A549 (cell line): ENCODE results near the gene ASPSCR1.

Experiments used
- BHLHE40 ChIP-seq: IDR thresholded peaks from 2 replicates; pipeline ENCODE4 v1.6.1; 2012; ENCODE audit warnings: low read depth, low read length, inconsistent platforms
- EP300 ChIP-seq, 2 experiments: fragments of >200 bp; sonication (Bioruptor Twin); formaldehyde crosslinking; IDR thresholded peaks; 2 replicates in 1 of 2; 3 replicates in 1 of 2; pipeline ENCODE4 v1.6.1; 2016 to 2017
- HDAC2 ChIP-seq: fragments of 200-600 bp; sonication (generic); IDR thresholded peaks from 2 replicates; pipeline ENCODE4 v1.6.1; 2016
- MAFK ChIP-seq: fragments of 450-650 bp; IDR thresholded peaks from 2 replicates; pipeline ENCODE4 v1.6.1; 2014; ENCODE audit not compliant: partially characterized antibody
- POLR2A ChIP-seq: IDR thresholded peaks from 2 replicates; pipeline ENCODE4 v1.6.1; 2012; ENCODE audit warnings: mild to moderate bottlenecking, low read length
- RAD21 ChIP-seq, 2 experiments: fragments of >200 bp in 1 of 2; sonication (Bioruptor Twin) in 1 of 2; formaldehyde crosslinking in 1 of 2; IDR thresholded peaks in 1 of 2; conservative IDR thresholded peaks in 1 of 2; 2 replicates in 1 of 2; 3 replicates in 1 of 2; pipeline ENCODE4 v1.6.1; 2012 to 2018; ENCODE audit warnings: inconsistent platforms in 1 of 2
- ZFP36 ChIP-seq: fragments of 450-650 bp; IDR thresholded peaks from 2 replicates; pipeline ENCODE4 v1.6.1; 2014; ENCODE audit warnings: borderline replicate concordance; ENCODE audit not compliant: partially characterized antibody
- TF ChIP-seq, protein P1 (sequence below): fragments of 200-600 bp; sonication (generic); IDR thresholded peaks from 2 replicates; pipeline ENCODE4 v1.6.1; 2016; ENCODE audit warnings: antibody characterized with exemption, mild to moderate bottlenecking, moderate library complexity
- TF ChIP-seq, protein P2 (sequence below): fragments of >200 bp; sonication (Bioruptor Twin); formaldehyde crosslinking; IDR thresholded peaks from 3 replicates; pipeline ENCODE4 v1.5.1; 2016

DNA sequence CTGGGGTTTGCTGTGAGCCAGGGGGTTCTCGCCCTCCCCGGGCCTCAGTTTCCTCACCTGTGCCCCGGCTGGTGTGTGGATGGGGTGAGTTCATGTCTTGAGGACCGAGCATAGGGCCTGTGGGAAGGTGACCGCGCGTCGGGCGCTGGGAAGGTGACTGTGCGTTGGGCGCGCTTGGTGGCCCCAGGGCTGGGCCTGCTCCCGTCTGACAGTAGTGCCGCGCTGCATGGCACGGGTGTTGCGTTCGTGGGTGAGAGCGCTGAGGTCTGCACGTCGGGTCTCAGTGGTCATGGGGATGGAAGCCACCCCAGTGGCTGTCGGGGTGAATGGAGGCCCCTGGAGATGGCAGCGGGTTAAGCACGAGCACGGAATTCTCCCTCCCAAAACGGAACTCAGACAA, 9.2 kb downstream of the ASPSCR1 start:
- TF ChIP-seq HDAC2 = no peak
- TF ChIP-seq, protein P1, sequence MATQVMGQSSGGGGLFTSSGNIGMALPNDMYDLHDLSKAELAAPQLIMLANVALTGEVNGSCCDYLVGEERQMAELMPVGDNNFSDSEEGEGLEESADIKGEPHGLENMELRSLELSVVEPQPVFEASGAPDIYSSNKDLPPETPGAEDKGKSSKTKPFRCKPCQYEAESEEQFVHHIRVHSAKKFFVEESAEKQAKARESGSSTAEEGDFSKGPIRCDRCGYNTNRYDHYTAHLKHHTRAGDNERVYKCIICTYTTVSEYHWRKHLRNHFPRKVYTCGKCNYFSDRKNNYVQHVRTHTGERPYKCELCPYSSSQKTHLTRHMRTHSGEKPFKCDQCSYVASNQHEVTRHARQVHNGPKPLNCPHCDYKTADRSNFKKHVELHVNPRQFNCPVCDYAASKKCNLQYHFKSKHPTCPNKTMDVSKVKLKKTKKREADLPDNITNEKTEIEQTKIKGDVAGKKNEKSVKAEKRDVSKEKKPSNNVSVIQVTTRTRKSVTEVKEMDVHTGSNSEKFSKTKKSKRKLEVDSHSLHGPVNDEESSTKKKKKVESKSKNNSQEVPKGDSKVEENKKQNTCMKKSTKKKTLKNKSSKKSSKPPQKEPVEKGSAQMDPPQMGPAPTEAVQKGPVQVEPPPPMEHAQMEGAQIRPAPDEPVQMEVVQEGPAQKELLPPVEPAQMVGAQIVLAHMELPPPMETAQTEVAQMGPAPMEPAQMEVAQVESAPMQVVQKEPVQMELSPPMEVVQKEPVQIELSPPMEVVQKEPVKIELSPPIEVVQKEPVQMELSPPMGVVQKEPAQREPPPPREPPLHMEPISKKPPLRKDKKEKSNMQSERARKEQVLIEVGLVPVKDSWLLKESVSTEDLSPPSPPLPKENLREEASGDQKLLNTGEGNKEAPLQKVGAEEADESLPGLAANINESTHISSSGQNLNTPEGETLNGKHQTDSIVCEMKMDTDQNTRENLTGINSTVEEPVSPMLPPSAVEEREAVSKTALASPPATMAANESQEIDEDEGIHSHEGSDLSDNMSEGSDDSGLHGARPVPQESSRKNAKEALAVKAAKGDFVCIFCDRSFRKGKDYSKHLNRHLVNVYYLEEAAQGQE = no peak
- TF ChIP-seq POLR2A = no peak
- TF ChIP-seq ZFP36 = no peak
- TF ChIP-seq BHLHE40 = no peak
- TF ChIP-seq RAD21 (conservative IDR thresholded peaks at IDR 0.05 in 1 of 2, IDR thresholded peaks at IDR 0.05 in 1 of 2) = no peak
- TF ChIP-seq EP300 (IDR thresholded peaks at IDR 0.05) = no peak
- TF ChIP-seq, protein P2, sequence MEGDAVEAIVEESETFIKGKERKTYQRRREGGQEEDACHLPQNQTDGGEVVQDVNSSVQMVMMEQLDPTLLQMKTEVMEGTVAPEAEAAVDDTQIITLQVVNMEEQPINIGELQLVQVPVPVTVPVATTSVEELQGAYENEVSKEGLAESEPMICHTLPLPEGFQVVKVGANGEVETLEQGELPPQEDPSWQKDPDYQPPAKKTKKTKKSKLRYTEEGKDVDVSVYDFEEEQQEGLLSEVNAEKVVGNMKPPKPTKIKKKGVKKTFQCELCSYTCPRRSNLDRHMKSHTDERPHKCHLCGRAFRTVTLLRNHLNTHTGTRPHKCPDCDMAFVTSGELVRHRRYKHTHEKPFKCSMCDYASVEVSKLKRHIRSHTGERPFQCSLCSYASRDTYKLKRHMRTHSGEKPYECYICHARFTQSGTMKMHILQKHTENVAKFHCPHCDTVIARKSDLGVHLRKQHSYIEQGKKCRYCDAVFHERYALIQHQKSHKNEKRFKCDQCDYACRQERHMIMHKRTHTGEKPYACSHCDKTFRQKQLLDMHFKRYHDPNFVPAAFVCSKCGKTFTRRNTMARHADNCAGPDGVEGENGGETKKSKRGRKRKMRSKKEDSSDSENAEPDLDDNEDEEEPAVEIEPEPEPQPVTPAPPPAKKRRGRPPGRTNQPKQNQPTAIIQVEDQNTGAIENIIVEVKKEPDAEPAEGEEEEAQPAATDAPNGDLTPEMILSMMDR = no peak
- TF ChIP-seq MAFK = no peak
